ENCODE results near the gene SYNRG. TPM values are rescaled to one million over a fixed set of nuclear protein-coding genes. Genes with fewer than 3 reads are reported as not detected.

SYNRG gene
- total RNA-seq, 2 donors from 2014 or later, result 33.0 to 34.8 TPM

GRCh38 chr17:37557482-37557881 is 51.7 kb downstream of the SYNRG start:
- Histone ChIP-seq H3K27me3 (replicated peaks; ENCODE audit: insufficient read depth) (no peaks in the 10 kb centered on the region), H3K4me1 (replicated peaks) (no peaks in the 10 kb centered on the region), H3K4me3 (no peak overlapping the region), H3K9me3 (no peaks in the 10 kb centered on the region), H3K27ac (no peak overlapping the region), H3K36me3 (peaks cover 0 to 5% of the 10 kb centered on the region in 2 donors)
- WGBS, result 100% methylated on average over 2 of the region's 2 CpGs
- intact Hi-C loops (cut with DNase I), result no loop called here
- TF ChIP-seq POLR2AphosphoS5 (IDR thresholded peaks at IDR 0.05) (no peak), CTCF (IDR thresholded peaks at IDR 0.05) (no peak), POLR2A (IDR thresholded peaks at IDR 0.05) (no peak)
- no peak for DNase-seq (ENCODE audit: low spot score)

- intact Hi-C loops (cut with DNase I), result no loop called here
Measured at GRCh38 chr17:37555386-37555785, 53.8 kb downstream of the SYNRG start.

GRCh38 chr17:37553401-37553966 is 55.7 kb downstream of the SYNRG start:
- H3K27ac ChIP-seq, result no peak overlapping the region
- no peak for TF ChIP-seq POLR2AphosphoS5 (IDR thresholded peaks at IDR 0.05)
- no peak for TF ChIP-seq POLR2A (IDR thresholded peaks at IDR 0.05)
- no peak for TF ChIP-seq CTCF (IDR thresholded peaks at IDR 0.05)
- H3K9me3 ChIP-seq, result no peaks in the 10 kb centered on the region
- intact Hi-C loops (cut with DNase I), result no loop called here
- DNase-seq (ENCODE audit: low spot score), result no peak
- H3K4me1 ChIP-seq (replicated peaks), result no peaks in the 10 kb centered on the region
- H3K36me3 ChIP-seq, result no peaks in the 10 kb centered on the region
- H3K27me3 ChIP-seq (replicated peaks; ENCODE audit: insufficient read depth), result no peaks in the 10 kb centered on the region
- WGBS, result 90% methylated on average over 6 of the region's 6 CpGs
- no peak overlapping the region for H3K4me3 ChIP-seq

More at GRCh38 chr17:37555386-37555785, 53.8 kb downstream of the SYNRG start:
- Histone ChIP-seq H3K9me3 (no peaks in the 10 kb centered on the region), H3K27ac (no peak overlapping the region), H3K4me3 (no peak overlapping the region), H3K27me3 (replicated peaks; ENCODE audit: insufficient read depth) (no peaks in the 10 kb centered on the region), H3K4me1 (replicated peaks) (no peaks in the 10 kb centered on the region), H3K36me3 (peaks cover 0 to 5% of the 10 kb centered on the region in 2 donors)
- no peak for DNase-seq (ENCODE audit: low spot score)
- no peak for TF ChIP-seq POLR2A (IDR thresholded peaks at IDR 0.05)
- no peak for TF ChIP-seq CTCF (IDR thresholded peaks at IDR 0.05)
- no peak for TF ChIP-seq POLR2AphosphoS5 (IDR thresholded peaks at IDR 0.05)
- 90% methylated on average over 3 of the region's 3 CpGs for WGBS

GRCh38 chr17:37551788-37552187 is 57.4 kb downstream of the SYNRG start:
- Histone ChIP-seq H3K4me3 (no peak overlapping the region), H3K4me1 (replicated peaks) (no peaks in the 10 kb centered on the region), H3K36me3 (no peaks in the 10 kb centered on the region), H3K27ac (no peak overlapping the region), H3K9me3 (no peaks in the 10 kb centered on the region), H3K27me3 (replicated peaks; ENCODE audit: insufficient read depth) (no peaks in the 10 kb centered on the region)
- WGBS, result 50% methylated on average over 3 of the region's 3 CpGs
- intact Hi-C loops (cut with DNase I), result no loop called here
- TF ChIP-seq POLR2AphosphoS5 (IDR thresholded peaks at IDR 0.05) (peak; percentile 53), CTCF (IDR thresholded peaks at IDR 0.05) (no peak), POLR2A (IDR thresholded peaks at IDR 0.05) (no peak)
- peak; percentile 27 for DNase-seq (ENCODE audit: low spot score)

GRCh38 chr17:37547986-37548385 is 61.2 kb downstream of the SYNRG start:
- intact Hi-C loops (cut with DNase I), result no loop called here
- no peak overlapping the region for H3K27ac ChIP-seq
- H3K9me3 ChIP-seq, result no peaks in the 10 kb centered on the region
- H3K4me1 ChIP-seq (replicated peaks), result no peaks in the 10 kb centered on the region
- TF ChIP-seq CTCF (IDR thresholded peaks at IDR 0.05) (no peak), POLR2A (IDR thresholded peaks at IDR 0.05) (no peak), POLR2AphosphoS5 (IDR thresholded peaks at IDR 0.05) (no peak)
- 62% methylated on average over 1 of the region's 1 CpG for WGBS
- DNase-seq (ENCODE audit: low spot score), result no peak
- no peaks in the 10 kb centered on the region for H3K27me3 ChIP-seq (replicated peaks; ENCODE audit: insufficient read depth)
- no peak overlapping the region for H3K4me3 ChIP-seq
- no peaks in the 10 kb centered on the region for H3K36me3 ChIP-seq
